Measurements from ENCODE around the gene KIAA1586. TPM values are rescaled to one million over a fixed set of nuclear protein-coding genes. Genes with fewer than 3 reads are reported as not detected.

Gene KIAA1586
- total and polyA plus RNA-seq, 9 of the 15 experiments (the other 6 are each of a cell fraction or from before 2014, with no cell fraction given): 23.4 to 43.6 (median 29.5) TPM

GRCh38 chr6:57085471-57085870 is 39.0 kb downstream of the KIAA1586 start:
- Histone ChIP-seq H2AFZ (ENCODE audit: low read depth, low read length) (no peak overlapping the region), H3K27ac (ENCODE audit: extremely low read depth, low read depth, low read length) (no peak overlapping the region), H3K9me3 (replicated peaks; ENCODE audit: control insufficient read depth, insufficient read depth, low read depth, low read length) (no peaks in the 10 kb centered on the region), H3K4me3 (no peak overlapping the region), H3K9ac (ENCODE audit: insufficient read depth in 1 of 2, low read depth in 2 of 2, low read length in 2 of 2) (no peak overlapping the region), H3K4me2 (ENCODE audit: insufficient read depth, low read length) (no peak overlapping the region), H3K79me2 (ENCODE audit: control insufficient read depth, insufficient read depth, low read length) (peaks cover 8% of the 10 kb centered on the region; the same call in 2 of the 3 replicates), H3K4me1 (replicated peaks in 1 of 2; ENCODE audit: control insufficient read depth in 2 of 2, insufficient read depth in 2 of 2, low read length in 2 of 2) (peaks cover 9 to 19% of the 10 kb centered on the region in 2 experiments), H3K27me3 (ENCODE audit: control insufficient read depth in 2 of 2, insufficient read depth in 2 of 2, low read length in 2 of 2) (no peaks in the 10 kb centered on the region), H3K9me1 (ENCODE audit: control insufficient read depth, insufficient read depth, low read length) (no peaks in the 10 kb centered on the region), H3K36me3 (ENCODE audit: control insufficient read depth, insufficient read depth, low read length) (no peaks in the 10 kb centered on the region; the same call in 2 of the 3 replicates), H4K20me1 (replicated peaks; ENCODE audit: control insufficient read depth, insufficient read depth, low read length) (no peaks in the 10 kb centered on the region)
- ChIA-PET POLR2A (no interaction called here), CTCF (ENCODE audit: low intra/inter-chr PET ratio) (no interaction called here)
- 67% methylated on average over 2 of the region's 2 CpGs for WGBS (ENCODE audit: insufficient coverage, low coverage, missing lambda C conversion rate)
- intact Hi-C loops (cut with micrococcal nuclease) (loop anchor here (5.0 kb wide), 1 partner anchor 128 kb away; the partner anchor contains the start of gene BEND6), in situ Hi-C loops (cut with MboI) (no loop called here)
- no TSS peak for BruUV-seq (replicated peaks)
- no peak for DNase-seq (ENCODE audit: extremely low read depth in 1 of 4, low spot score in 3 of 4)
- FAIRE-seq: no peak
- TF ChIP-seq ZNF143 (CRISPR knock-in tag; IDR thresholded peaks at IDR 0.05): no peak
- ATAC-seq: no peak

- Histone ChIP-seq H3K9ac (ENCODE audit: insufficient read depth in 1 of 2, low read depth in 2 of 2, low read length in 2 of 2) (no peak overlapping the region), H3K4me2 (ENCODE audit: insufficient read depth, low read length) (no peak overlapping the region), H3K36me3 (ENCODE audit: control insufficient read depth, insufficient read depth, low read length) (peaks cover 5% of the 10 kb centered on the region), H3K4me3 (no peak overlapping the region), H4K20me1 (replicated peaks; ENCODE audit: control insufficient read depth, insufficient read depth, low read length) (0 out of 2 replicates have a peak, but pooled peaks cover 2% of the 10 kb centered on the region), H3K9me1 (ENCODE audit: control insufficient read depth, insufficient read depth, low read length) (no peaks in the 10 kb centered on the region), H3K27me3 (ENCODE audit: control insufficient read depth in 2 of 2, insufficient read depth in 2 of 2, low read length in 2 of 2) (no peaks in the 10 kb centered on the region), H3K79me2 (ENCODE audit: control insufficient read depth, insufficient read depth, low read length) (peaks cover 13% of the 10 kb centered on the region), H2AFZ (ENCODE audit: low read depth, low read length) (no peak overlapping the region), H3K27ac (ENCODE audit: extremely low read depth, low read depth, low read length) (no peak overlapping the region), H3K4me1 (replicated peaks in 1 of 2; ENCODE audit: control insufficient read depth in 2 of 2, insufficient read depth in 2 of 2, low read length in 2 of 2) (peaks cover 9 to 19% of the 10 kb centered on the region in 2 experiments), H3K9me3 (replicated peaks; ENCODE audit: control insufficient read depth, insufficient read depth, low read depth, low read length) (no peaks in the 10 kb centered on the region)
- WGBS (ENCODE audit: insufficient coverage, low coverage, missing lambda C conversion rate): 93% methylated on average over 1 of the region's 1 CpG
- ChIA-PET POLR2A (no interaction called here), CTCF (ENCODE audit: low intra/inter-chr PET ratio) (no interaction called here)
- intact Hi-C loops (cut with micrococcal nuclease) (loop anchor here (5.0 kb wide), 1 partner anchor 130 kb away; the partner anchor contains the start of gene BEND6), in situ Hi-C loops (cut with MboI) (no loop called here)
- TF ChIP-seq PRDM10 (IDR thresholded peaks at IDR 0.05; ENCODE audit: partially characterized antibody) (no peak), SAFB2 (IDR thresholded peaks at IDR 0.05; ENCODE audit: borderline replicate concordance, low read depth, low read length, severe bottlenecking) (no peak), MED1 (CRISPR knock-in tag; IDR thresholded peaks at IDR 0.05; ENCODE audit: borderline replicate concordance) (no peak), L3MBTL2 (IDR thresholded peaks at IDR 0.05) (no peak), HCFC1 (IDR thresholded peaks at IDR 0.05; ENCODE audit: low read depth, low read length) (no peak), POLR2B (IDR thresholded peaks at IDR 0.05; ENCODE audit: low read depth, partially characterized antibody) (no peak)
- TF ChIP-seq, protein P1, sequence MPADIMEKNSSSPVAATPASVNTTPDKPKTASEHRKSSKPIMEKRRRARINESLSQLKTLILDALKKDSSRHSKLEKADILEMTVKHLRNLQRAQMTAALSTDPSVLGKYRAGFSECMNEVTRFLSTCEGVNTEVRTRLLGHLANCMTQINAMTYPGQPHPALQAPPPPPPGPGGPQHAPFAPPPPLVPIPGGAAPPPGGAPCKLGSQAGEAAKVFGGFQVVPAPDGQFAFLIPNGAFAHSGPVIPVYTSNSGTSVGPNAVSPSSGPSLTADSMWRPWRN (IDR thresholded peaks at IDR 0.05; ENCODE audit: low read depth): no peak
- no peak for DNase-seq (ENCODE audit: extremely low read depth in 1 of 4, low spot score in 3 of 4)
- no peak for ATAC-seq
- BruUV-seq (replicated peaks): no TSS peak
- no peak for FAIRE-seq
Measured at GRCh38 chr6:57086843-57087242, 40.4 kb downstream of the KIAA1586 start.
